Esophagus muscularis mucosa (tissue), 3 donors: ENCODE measurements around the gene DTNBP1.

ENCODE experiments used
- CTCF ChIP-seq, 3 experiments: fragments of 200-600 bp in 2 of 3; fragments of 450-650 bp in 1 of 3; sonication (generic) in 2 of 3; IDR thresholded peaks; one replicate each; pipeline ENCODE4 v1.5.1; 2017 to 2019; ENCODE audit warnings: antibody characterized with exemption in 3 of 3, mild to moderate bottlenecking in 2 of 3, moderate library complexity in 1 of 3
- EP300 ChIP-seq: sonication (generic); formaldehyde crosslinking; IDR thresholded peaks from one replicate; pipeline ENCODE4 v1.6.1; 2017; ENCODE audit warnings: antibody characterized with exemption

- TF ChIP-seq CTCF (IDR thresholded peaks at IDR 0.05) (no peak), EP300 (no peak)
These were observed 4.6 kb downstream of the DTNBP1 start for GRCh38 chr6:15658181-15658744.
